PC-3 (cell line): ENCODE results near the gene SLC34A1. TPM values are rescaled to one million over a fixed set of nuclear protein-coding genes. Genes with fewer than 3 reads are reported as not detected.

Experiments used
- ATAC-seq: fragments of 200-7000 bp; cut with Tn5 transposase; 2 replicates; pipeline ENCODE4 v1.9.1; 2020; ENCODE audit warnings: mild to moderate bottlenecking, moderate library complexity
- BruUV-seq: library from RNA; stranded (reverse); fragments of 400-500 nt; replicated peaks from 2 replicates; lab custom pipeline; 2021; lab: Mats Ljungman, UMichigan
- CTCF ChIA-PET: fragments of 300-600 bp; sonication (Branson Sonifier 250); formaldehyde crosslinking; loops from one replicate; lab custom pipeline; 2022; ENCODE audit warnings: antibody characterized with exemption; lab: Charles Lee
- POLR2A ChIA-PET: fragments of 300-600 bp; sonication (Branson Sonifier 250); formaldehyde crosslinking; loops from one replicate; lab custom pipeline; 2022; ENCODE audit warnings: antibody characterized with exemption; ENCODE audit not compliant: unreplicated experiment; lab: Charles Lee
- DNase-seq: peaks from one replicate; pipeline ENCODE4 v3.0.0-alpha.2; 2015
- H2AFZ ChIP-seq: fragments of 300-600 bp; sonication (generic); 2 replicates; pipeline ENCODE4 v1.6.0; 2016; ENCODE audit warnings: antibody characterized with exemption, low read length
- H3F3A ChIP-seq: fragments of 300-600 bp; sonication (generic); one replicate; pipeline ENCODE4 v1.6.0; 2017; ENCODE audit warnings: antibody characterized with exemption, low read length, control low read depth, mild to moderate bottlenecking; ENCODE audit not compliant: unreplicated experiment
- H3K27ac ChIP-seq: fragments of 300-600 bp; sonication (generic); 2 replicates; pipeline ENCODE4 v1.5.1; 2016; ENCODE audit warnings: mild to moderate bottlenecking, low read length
- H3K27me3 ChIP-seq: fragments of 300-600 bp; sonication (generic); 2 replicates; pipeline ENCODE4 v1.6.1; 2016; ENCODE audit warnings: low read length, mixed read lengths
- H3K36me3 ChIP-seq: fragments of 300-600 bp; sonication (generic); 2 replicates; pipeline ENCODE4 v1.6.1; 2016; ENCODE audit warnings: low read depth, mixed run types, low read length, mixed read lengths
- H3K4me1 ChIP-seq: fragments of 300-600 bp; sonication (generic); 2 replicates; pipeline ENCODE4 v1.5.1; 2016; ENCODE audit warnings: low read length; ENCODE audit not compliant: insufficient read depth
- H3K4me2 ChIP-seq: fragments of 300-600 bp; sonication (generic); 2 replicates; pipeline ENCODE4 v1.6.0; 2016; ENCODE audit warnings: low read length
- H3K4me3 ChIP-seq: fragments of 300-600 bp; sonication (generic); 2 replicates; pipeline ENCODE4 v1.5.1; 2016; ENCODE audit warnings: mild to moderate bottlenecking, low read length, mixed read lengths
- H3K79me2 ChIP-seq: fragments of 300-600 bp; sonication (generic); 2 replicates; pipeline ENCODE4 v1.6.1; 2017; ENCODE audit warnings: low read length, mixed read lengths
- H3K9ac ChIP-seq: fragments of 300-600 bp; sonication (generic); 2 replicates; pipeline ENCODE4 v1.6.0; 2016; ENCODE audit warnings: mild to moderate bottlenecking, low read length
- H3K9me2 ChIP-seq: fragments of 300-600 bp; sonication (generic); replicated peaks from 2 replicates; pipeline ENCODE4 v1.6.1; 2016; ENCODE audit warnings: mixed run types, low read length, mixed read lengths
- H3K9me3 ChIP-seq: fragments of 300-600 bp; sonication (generic); 2 replicates; pipeline ENCODE4 v1.6.1; 2016; ENCODE audit warnings: low read length, mixed read lengths
- H4K20me1 ChIP-seq: fragments of 300-600 bp; sonication (generic); 2 replicates; pipeline ENCODE4 v1.6.1; 2016; ENCODE audit warnings: low read length, mixed read lengths
- CTCF ChIP-seq: fragments of 300-600 bp; sonication (generic); conservative IDR thresholded peaks from 2 replicates; pipeline ENCODE4 v1.5.1; 2017; ENCODE audit warnings: antibody characterized with exemption, low read depth, mild to moderate bottlenecking, low read length
- EZH2 ChIP-seq: fragments of 300-600 bp; sonication (generic); IDR thresholded peaks from one replicate; pipeline ENCODE4 v1.6.1; 2017; ENCODE audit warnings: antibody characterized with exemption, mild to moderate bottlenecking, low read length; ENCODE audit not compliant: unreplicated experiment
- EZH2phosphoT487 ChIP-seq: fragments of 300-600 bp; sonication (generic); IDR thresholded peaks from 2 replicates; pipeline ENCODE4 v1.6.1; 2018; ENCODE audit warnings: mild to moderate bottlenecking, antibody characterized with exemption, low read length, borderline replicate concordance
- intact Hi-C: fragments of 100-400 bp; cut with micrococcal nuclease; formaldehyde crosslinking; loops from 2 replicates; pipeline ENCODE4 v1.9.0; 2023
- total RNA-seq: library from RNA; depleted of rRNA; stranded (reverse); fragments of >200 nt; gene quantifications from 2 replicates; pipeline ENCODE4 v1.2.3, GENCODE V29; 2014; rRNA removed

Gene SLC34A1
- total RNA-seq, 1 experiment from 2014 or later: 0.07 TPM

DNA sequence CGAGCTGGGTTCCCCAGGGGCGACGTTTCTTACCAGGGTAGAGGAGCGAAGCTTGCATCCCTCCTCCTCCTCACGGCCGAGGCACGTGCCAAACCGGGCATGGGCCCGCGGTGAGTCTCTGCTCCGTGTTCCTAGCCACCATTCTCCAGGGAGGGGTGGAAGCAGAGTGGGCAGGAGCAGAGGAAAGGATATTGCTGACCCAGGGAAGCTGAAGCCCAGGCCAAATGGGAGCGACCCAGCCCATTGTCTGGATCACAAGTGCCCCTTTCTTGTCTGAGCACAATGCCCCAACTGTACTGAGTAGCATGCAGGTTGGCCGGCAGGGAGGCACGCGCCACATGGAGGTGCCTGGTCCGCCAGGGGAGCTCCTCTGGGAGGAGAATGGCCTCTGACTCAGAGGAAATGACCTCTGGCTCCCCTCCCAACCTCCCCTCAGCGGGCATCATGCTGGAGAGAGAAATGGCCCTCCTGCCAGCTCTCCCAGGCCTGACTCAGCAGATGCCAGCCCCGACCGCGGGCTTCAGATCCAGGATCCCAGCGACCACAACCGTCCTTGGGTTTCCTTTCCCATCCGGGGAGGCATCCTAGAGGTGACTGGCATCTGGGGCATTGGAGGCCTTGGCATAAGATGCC lies 63.5 kb downstream of the SLC34A1 start:
- Histone ChIP-seq H3K27me3 (no peaks in the 10 kb centered on the region), H3K9me2 (no peaks in the 10 kb centered on the region), H3K9ac (peak overlapping the region; percentile 75), H4K20me1 (no peaks in the 10 kb centered on the region), H3K27ac (peak overlapping the region; percentile 85), H3K4me1 (peaks cover 23% of the 10 kb centered on the region), H3K36me3 (peaks cover under 1% of the 10 kb centered on the region; the same call in 1 of the 2 replicates), H3K4me2 (peak overlapping the region; percentile 97), H3K9me3 (no peaks in the 10 kb centered on the region), H3K4me3 (peak overlapping the region; percentile 82), H2AFZ (0 out of 2 replicates have a peak overlapping the region, but pooled peaks have one; percentile 25), H3F3A (peaks cover 7% of the 10 kb centered on the region), H3K79me2 (peaks cover 48% of the 10 kb centered on the region)
- BruUV-seq: no TSS peak
- peak; percentile 95 for DNase-seq
- ChIA-PET CTCF (interaction anchor here (0.7 to 1.6 kb wide), 7 partner anchors 10 to 77 kb away, joined by 3 to 18 read pairs (median 5); partner anchors contain the start of gene GRK6), POLR2A (interaction anchor here (0.6 to 1.3 kb wide), 3 partner anchors 21 to 135 kb away, joined by 3 to 5 read pairs (median 4); partner anchors contain the start of gene PDLIM7)
- peak; percentile 67 for ATAC-seq
- intact Hi-C loops: loop anchor here (2.0 kb wide), 2 partner anchors 21 to 129 kb away; partner anchors contain the start of gene GRK6
- peak; percentile 94 for TF ChIP-seq EZH2phosphoT487
- TF ChIP-seq CTCF: no peak
- no peak for TF ChIP-seq EZH2

Other genes starting within 250 kb of the SLC34A1 start
- gene RAB24, start 80.7 kb upstream of the SLC34A1 start, total RNA-seq: 40.3 and 41.1 TPM in 2 replicates
- gene PRELID1, start 80.6 kb upstream of the SLC34A1 start, total RNA-seq: 496 and 505 TPM in 2 replicates
- 45.7 and 55.1 TPM in 2 replicates for gene MXD3, start 72.5 kb upstream of the SLC34A1 start, total RNA-seq
- 310 and 369 TPM in 2 replicates for gene LMAN2, start 32.8 kb upstream of the SLC34A1 start, total RNA-seq
- gene RGS14, start 26.5 kb upstream of the SLC34A1 start, total RNA-seq: 32.3 TPM in 2 replicates
- gene PFN3, start 16.2 kb downstream of the SLC34A1 start, total RNA-seq: not detected in 2 replicates
- 31.0 and 36.8 TPM in 2 replicates for gene F12, start 25.1 kb downstream of the SLC34A1 start, total RNA-seq
- gene GRK6, start 42.2 kb downstream of the SLC34A1 start, total RNA-seq: 69.9 and 88.8 TPM in 2 replicates
- gene PRR7, start 62.4 kb downstream of the SLC34A1 start, total RNA-seq: 40.6 and 47.2 TPM in 2 replicates
- 127 and 207 TPM in 2 replicates for gene DBN1, start 89.2 kb downstream of the SLC34A1 start, total RNA-seq
- 159 and 195 TPM in 2 replicates for gene PDLIM7, start 113.2 kb downstream of the SLC34A1 start, total RNA-seq
- gene DOK3, start 125.4 kb downstream of the SLC34A1 start, total RNA-seq: 6.2 and 11.7 TPM in 2 replicates
- 260 and 318 TPM in 2 replicates for gene DDX41, start 132.5 kb downstream of the SLC34A1 start, total RNA-seq
- gene FAM193B, start 170.1 kb downstream of the SLC34A1 start, total RNA-seq: 33.9 and 41.1 TPM in 2 replicates
- gene TMED9, start 207.8 kb downstream of the SLC34A1 start, total RNA-seq: 217 and 261 TPM in 2 replicates
- gene B4GALT7, start 215.7 kb downstream of the SLC34A1 start, total RNA-seq: 33.8 and 41.6 TPM in 2 replicates